NCI-H2196 (cell line): Measurements from ENCODE around the gene TSEN34.
"Not testable (repeated sequence)": the region's sequence is repeated elsewhere in the genome, so short reads cannot be mapped to it uniquely, and the experiment has no call there.

Experiments
- DNase-seq: peaks from one replicate; lab custom pipeline; 2025; ENCODE audit not compliant: unreplicated experiment; lab: John Stamatoyannopoulos, UW

Gene TSEN34

GRCh38 chr19:54160182-54160811 is 30.8 kb upstream of the TSEN34 start:
- DNase-seq = peak; percentile 34

GRCh38 chr19:54160854-54161253 is 30.3 kb upstream of the TSEN34 start:
- no peak for DNase-seq

- DNase-seq = peak; percentile 81
These were observed 28.8 kb upstream of the TSEN34 start for GRCh38 chr19:54162241-54162805.

- DNase-seq = no peak
These were observed 28.2 kb upstream of the TSEN34 start for GRCh38 chr19:54162884-54163283.

GRCh38 chr19:54164369-54165068 is 26.6 kb upstream of the TSEN34 start:
- DNase-seq = peak; percentile 44

- no peak for DNase-seq
These were observed 25.9 kb upstream of the TSEN34 start for GRCh38 chr19:54165222-54165621.

GRCh38 chr19:54168174-54168917 is 22.8 kb upstream of the TSEN34 start:
- DNase-seq = peak; percentile 92

- DNase-seq = no peak
These were observed 21.9 kb upstream of the TSEN34 start for GRCh38 chr19:54169149-54169740.

- DNase-seq = not testable (repeated sequence)
These were observed 19.2 kb upstream of the TSEN34 start for GRCh38 chr19:54171736-54172431.

- peak; percentile 76 for DNase-seq
These were observed 18.4 kb upstream of the TSEN34 start, which contains the start of gene TMC4 for GRCh38 chr19:54172471-54173358. Gene TMC4, minus strand, starts transcription at chr19:54173160. Its CDS starts 43 bp downstream, at chr19:54173117.

GRCh38 chr19:54173359-54173699 is 17.8 kb upstream of the TSEN34 start:
- no peak for DNase-seq

- DNase-seq = no peak
These were observed 16.9 kb upstream of the TSEN34 start for GRCh38 chr19:54173951-54174834.

GRCh38 chr19:54178581-54179261 is 12.4 kb upstream of the TSEN34 start:
- peak; percentile 62 for DNase-seq

- no peak for DNase-seq
These were observed 11.8 kb upstream of the TSEN34 start for GRCh38 chr19:54179262-54179852.

GRCh38 chr19:54179921-54180461 is 11.1 kb upstream of the TSEN34 start:
- peak; percentile 96 for DNase-seq

GRCh38 chr19:54180691-54181091 is 10.4 kb upstream of the TSEN34 start:
- no peak for DNase-seq

- not testable (repeated sequence) for DNase-seq
These were observed 9.2 kb upstream of the TSEN34 start for GRCh38 chr19:54181894-54182293.
